GM21825 (cell line): Measurements from ENCODE around the gene AMZ1.

Experiments used
- ATAC-seq: cut with Tn5 transposase; IDR thresholded peaks from one replicate; pipeline ENCODE4 v1.9.1; 2021; ENCODE audit warnings: mild to moderate bottlenecking, moderate library complexity; ENCODE audit not compliant: unreplicated experiment

The AMZ1 gene

GRCh38 chr7:2687881-2688318, at the start of gene AMZ1:
TSS of gene AMZ1 (plus strand) at chr7:2688202. CDS start at chr7:2700452, 12,250 bp downstream.
- no peak for ATAC-seq

GRCh38 chr7:2638224-2638991, 49.6 kb upstream of the AMZ1 start:
- no peak for ATAC-seq

- no peak for ATAC-seq
These were observed 48.8 kb upstream of the AMZ1 start for GRCh38 chr7:2639181-2639681.

GRCh38 chr7:2639695-2640481, 48.1 kb upstream of the AMZ1 start:
- no peak for ATAC-seq

- no peak for ATAC-seq
These were observed 47.5 kb upstream of the AMZ1 start for GRCh38 chr7:2640482-2640830.

- ATAC-seq: no peak
These were observed 47.1 kb upstream of the AMZ1 start for GRCh38 chr7:2640846-2641316.

- no peak for ATAC-seq
These were observed 46.3 kb upstream of the AMZ1 start for GRCh38 chr7:2641406-2642393.

GRCh38 chr7:2643386-2644219, 44.4 kb upstream of the AMZ1 start:
- no peak for ATAC-seq

GRCh38 chr7:2644220-2644561, 43.8 kb upstream of the AMZ1 start:
- ATAC-seq: no peak

- ATAC-seq: peak; percentile 20
These were observed 43.3 kb upstream of the AMZ1 start for GRCh38 chr7:2644562-2645273.

- ATAC-seq: peak; percentile 43
These were observed 42.6 kb upstream of the AMZ1 start for GRCh38 chr7:2645274-2645868.

- ATAC-seq: no peak
These were observed 41.7 kb upstream of the AMZ1 start for GRCh38 chr7:2646336-2646679.

GRCh38 chr7:2646680-2647571, 41.1 kb upstream of the AMZ1 start:
- ATAC-seq: no peak

- no peak for ATAC-seq
These were observed 40.3 kb upstream of the AMZ1 start for GRCh38 chr7:2647594-2648172.

GRCh38 chr7:2649139-2649838, 38.7 kb upstream of the AMZ1 start:
- ATAC-seq: no peak

GRCh38 chr7:2649991-2650390, 38.0 kb upstream of the AMZ1 start:
- ATAC-seq: no peak

- ATAC-seq: no peak
These were observed 37.6 kb upstream of the AMZ1 start for GRCh38 chr7:2650451-2650850.
